HG03108 (cell line): ENCODE measurements around the gene SLAIN1.

Source experiments
- ATAC-seq: cut with Tn5 transposase; IDR thresholded peaks from one replicate; pipeline ENCODE4 v1.9.1; 2021; ENCODE audit warnings: moderate library complexity; ENCODE audit not compliant: unreplicated experiment

SLAIN1 gene

DNA sequence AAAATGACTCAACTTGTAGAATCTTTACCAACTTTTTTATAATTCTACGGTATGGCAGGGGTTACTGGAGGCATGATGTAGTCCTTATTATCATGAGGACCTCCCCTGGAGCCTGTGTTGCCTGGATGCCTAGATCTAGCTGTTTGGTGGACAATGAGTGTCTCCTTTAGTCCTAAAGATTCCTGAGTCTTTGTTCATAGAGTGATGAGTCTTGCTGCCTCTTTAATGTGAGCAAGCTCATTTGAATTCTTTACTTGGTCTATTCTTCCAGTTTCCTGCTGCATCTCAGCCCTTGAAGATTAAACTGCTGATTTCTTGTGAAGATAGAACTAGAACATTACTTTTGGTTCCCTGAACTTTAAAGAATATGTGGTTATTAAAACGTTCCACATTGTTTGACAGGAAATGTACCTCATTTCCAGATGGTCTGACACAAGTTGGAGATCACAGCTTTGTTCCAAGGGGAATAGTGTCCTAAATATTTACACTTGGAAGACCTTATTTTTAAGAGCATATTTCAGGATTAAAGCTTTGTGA is 51.9 kb downstream of the SLAIN1 start:
- no peak for ATAC-seq

GRCh38 chr13:77751513-77752456 is 54.3 kb downstream of the SLAIN1 start:
- peak; percentile 65 for ATAC-seq

GRCh38 chr13:77752512-77753069 is 55.1 kb downstream of the SLAIN1 start:
- no peak for ATAC-seq

DNA sequence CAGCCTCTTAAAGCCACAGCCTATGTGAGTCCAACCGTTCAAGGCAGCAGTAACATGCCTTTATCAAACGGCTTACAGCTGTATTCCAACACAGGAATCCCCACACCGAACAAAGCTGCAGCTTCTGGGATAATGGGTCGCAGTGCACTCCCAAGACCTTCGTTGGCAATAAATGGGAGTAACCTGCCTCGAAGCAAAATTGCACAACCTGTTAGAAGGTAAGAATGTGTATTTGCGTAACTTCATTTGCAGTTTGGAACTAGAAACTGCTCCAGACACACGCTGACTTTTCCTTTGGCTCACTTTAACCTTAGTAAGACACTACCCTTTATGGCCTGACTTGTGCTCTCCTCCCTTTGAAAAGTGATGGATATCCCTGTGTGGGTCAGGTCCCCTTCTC is 63.4 kb downstream of the SLAIN1 start:
- no peak for ATAC-seq

DNA sequence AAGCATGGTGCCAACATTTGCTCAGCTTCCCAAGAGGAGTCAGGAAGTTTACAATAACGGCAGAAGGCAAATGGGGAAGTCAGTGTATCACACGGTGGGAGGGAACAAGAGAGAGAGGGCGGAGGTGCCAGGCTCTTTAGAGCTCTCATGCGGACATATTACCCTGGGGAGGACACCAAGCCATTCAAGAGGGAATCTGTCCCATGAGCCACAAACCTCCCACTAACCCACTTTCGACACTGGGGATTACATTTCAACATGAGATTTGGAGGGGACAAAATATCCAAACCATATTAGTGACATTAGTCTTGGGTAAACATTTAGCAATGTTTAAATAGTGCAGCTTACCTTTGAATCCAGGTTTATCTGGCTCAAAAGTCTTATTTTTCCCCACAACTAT is 69.9 kb downstream of the SLAIN1 start:
- no peak for ATAC-seq

DNA sequence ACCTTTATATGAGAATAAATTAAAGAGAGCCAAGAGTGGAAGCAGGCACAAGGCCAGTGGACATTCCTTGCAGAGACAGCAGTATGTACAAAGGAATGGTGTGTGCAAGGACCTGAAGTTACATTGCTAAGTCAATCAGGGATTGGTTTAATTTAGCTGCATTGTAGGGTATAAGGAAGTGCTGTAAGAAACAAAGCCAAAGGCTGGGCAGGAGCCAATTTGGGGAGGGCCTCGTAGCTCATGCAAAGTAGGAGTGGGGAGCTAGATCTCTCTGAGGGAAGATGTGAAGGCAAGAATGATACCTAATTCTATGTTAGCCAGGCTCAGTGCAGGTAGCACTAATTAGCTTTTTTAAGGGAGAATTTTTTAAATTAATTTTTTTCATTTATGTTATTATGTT is 76.7 kb downstream of the SLAIN1 start:
- no peak for ATAC-seq

DNA sequence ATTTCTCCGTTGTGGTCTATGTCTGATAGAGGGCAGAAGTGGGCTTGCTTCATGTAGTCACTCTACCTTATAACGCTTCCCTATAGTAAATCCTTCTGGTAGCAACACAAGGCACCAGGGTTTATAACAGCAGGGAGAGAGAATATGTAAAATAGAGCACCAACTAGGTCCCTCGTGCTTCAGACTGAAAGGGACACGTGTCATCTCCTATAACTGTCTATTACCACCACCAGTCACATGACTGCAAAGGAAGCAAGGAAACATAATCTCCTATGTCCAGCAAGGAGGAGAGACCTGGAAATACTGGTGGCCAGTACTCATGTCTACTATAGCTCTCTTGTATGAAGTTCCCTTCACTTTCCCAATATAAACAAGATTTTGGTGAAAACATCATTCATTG is 79.2 kb downstream of the SLAIN1 start:
- ATAC-seq, result no peak

DNA sequence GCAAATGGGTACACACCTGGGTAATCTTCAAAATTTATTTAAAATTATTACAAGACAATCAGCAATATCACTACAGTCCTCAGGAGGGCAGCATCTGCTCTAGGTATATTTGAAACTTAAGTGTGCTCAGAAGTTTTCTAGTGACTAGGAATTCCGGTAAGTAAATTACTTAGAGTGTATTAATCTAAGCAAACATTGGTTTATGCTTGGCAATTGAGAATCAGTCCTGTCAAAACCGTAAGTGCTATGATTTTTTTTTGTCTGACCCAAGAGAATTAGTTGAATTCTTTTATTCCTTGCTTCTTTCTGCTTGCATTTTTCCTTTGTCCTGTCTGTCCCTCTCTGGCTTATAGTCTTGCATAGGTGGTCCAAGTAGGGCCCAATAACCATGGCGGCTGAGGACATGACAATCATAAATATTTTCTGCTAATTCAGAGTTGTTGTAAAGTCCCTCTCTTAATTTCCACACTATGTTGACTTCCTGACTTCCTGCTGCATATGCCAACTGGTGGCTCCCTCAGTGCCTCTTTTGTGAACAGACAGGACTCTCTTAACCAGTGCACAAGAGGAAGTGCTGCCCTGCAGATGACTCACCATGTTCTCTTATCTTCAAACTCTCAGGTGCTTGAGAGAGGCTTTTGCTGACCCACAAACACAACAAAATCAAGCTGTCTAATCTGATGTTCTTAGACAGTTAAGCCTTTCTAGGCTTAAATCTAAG is 82.2 kb downstream of the SLAIN1 start:
- ATAC-seq, result peak; percentile 79

GRCh38 chr13:77781808-77782207 is 84.3 kb downstream of the SLAIN1 start:
- no peak for ATAC-seq

- ATAC-seq, result no peak
Observed at GRCh38 chr13:77784515-77784914, 87.0 kb downstream of the SLAIN1 start.

DNA sequence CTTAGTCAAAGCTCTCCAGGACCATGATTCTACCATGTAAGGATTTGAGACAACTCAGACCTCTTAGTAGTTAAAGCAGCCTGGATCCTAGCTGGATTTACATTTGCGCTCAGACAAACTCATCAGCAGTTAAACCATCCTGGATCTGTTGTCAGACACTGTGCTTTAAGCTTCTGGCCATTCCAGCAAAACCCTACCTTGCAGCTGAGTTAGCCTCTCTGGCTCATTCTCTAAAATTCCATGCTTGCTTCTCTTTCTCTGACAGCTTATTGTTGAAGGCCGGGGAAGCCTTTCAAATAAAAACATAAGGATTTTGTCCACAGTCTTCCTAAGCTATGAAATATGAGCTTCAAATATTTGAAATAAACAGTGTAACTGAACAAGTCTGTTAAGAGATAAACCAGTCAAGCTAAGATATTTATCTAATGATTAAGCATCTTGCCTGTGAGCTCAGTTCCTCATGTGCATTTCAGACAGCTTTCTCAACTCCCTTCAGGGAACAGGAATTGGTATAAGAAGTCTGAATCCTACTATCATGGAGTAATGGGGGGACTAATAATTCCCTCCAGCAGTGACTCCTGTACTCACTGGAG is 89.3 kb downstream of the SLAIN1 start:
- no peak for ATAC-seq

DNA sequence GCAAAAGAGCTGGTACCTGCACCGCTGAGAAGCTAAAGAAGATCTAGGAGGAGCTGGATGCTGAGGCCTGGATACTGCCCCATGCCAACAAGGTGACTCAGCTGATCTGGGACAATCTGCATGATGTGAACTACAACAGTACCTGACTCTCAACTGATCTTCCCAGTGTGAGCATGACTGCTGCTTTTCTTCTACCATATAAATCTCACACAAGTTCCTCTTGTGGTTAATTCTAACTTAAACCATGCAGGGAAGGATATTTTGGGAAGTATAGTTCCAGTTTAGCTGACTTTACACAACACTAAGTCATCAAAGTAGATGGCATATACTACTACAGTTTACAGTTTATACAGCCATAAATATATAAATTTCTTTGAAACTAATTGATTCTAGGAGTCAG is 91.9 kb downstream of the SLAIN1 start:
- no peak for ATAC-seq

- no peak for ATAC-seq
Observed at GRCh38 chr13:77800219-77800618, 102.7 kb downstream of the SLAIN1 start.

DNA sequence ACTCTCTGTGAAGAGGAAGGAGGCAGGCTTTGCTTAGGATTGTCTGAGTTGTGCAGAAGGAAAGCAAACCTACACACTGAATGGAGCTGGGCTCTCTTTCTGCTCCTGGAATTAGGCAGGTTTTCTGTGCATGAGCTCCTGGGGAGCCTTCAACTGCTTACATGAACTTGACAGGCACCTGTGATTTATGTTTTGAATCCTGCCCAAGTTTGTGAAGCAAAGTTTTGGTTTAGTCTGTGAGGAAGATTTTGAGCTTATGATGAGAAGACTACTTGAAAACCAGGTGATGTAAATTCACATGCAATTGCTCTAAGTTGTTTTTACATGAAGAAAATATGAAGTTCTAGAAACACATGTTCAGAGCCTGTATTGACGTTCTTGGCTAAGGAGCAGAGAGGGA is 109.0 kb downstream of the SLAIN1 start:
- ATAC-seq, result no peak

DNA sequence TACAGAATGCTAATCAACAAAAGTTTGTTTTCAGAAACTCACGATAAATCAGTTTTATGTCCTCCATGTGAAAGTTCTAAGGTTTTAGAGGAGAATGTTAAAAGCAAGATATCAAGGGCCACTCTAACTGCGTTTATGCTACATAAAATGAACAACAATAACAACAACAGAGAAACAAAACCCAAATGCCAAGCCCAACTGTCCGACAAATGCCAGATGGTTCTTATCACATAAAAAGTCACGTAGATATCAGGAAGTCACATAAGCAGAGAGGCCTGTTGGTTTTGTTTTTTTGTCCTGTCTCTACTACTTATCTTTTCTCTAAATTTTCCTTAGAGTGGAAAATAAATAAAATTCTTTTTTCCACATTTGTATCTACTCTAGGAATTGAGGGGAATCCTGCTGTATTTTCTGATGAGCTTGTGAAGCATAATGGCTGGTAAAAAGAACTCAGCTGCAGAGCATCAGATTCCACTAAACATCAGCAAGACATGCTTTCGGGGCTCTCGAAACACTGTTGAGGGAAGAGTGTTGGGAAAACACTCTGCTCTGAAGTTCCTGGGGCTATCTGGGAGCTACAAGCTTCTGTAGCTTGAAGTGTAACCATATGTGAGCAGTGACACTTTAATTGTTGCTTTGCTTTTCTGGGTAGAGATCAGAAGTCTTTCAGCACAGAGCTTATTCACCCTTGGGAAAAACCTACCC is 110.1 kb downstream of the SLAIN1 start:
- ATAC-seq, result no peak

- ATAC-seq, result no peak
Observed at GRCh38 chr13:77810430-77810829, 112.9 kb downstream of the SLAIN1 start.

DNA sequence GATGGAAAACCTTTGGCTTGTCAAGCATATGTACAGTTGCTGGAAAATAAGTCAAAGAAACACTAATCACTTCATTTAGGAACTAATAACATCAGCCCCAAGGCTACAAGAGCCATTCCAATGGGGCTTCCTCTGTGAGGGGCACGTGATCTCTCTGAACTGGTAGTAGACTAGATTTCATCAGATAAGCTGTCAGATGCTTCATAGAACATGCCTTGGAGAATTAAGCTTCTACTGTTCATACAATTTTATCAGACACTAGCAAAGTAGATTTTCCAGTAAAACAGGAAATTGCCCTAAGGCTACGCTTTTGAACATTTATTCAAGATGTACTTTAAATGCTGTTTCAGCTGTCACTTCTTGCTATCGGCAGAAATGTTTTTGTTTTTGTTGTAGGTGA is 113.4 kb downstream of the SLAIN1 start:
- ATAC-seq, result no peak

GRCh38 chr13:77811381-77811780 is 113.9 kb downstream of the SLAIN1 start:
- ATAC-seq, result no peak

- no peak for ATAC-seq
Observed at GRCh38 chr13:77811981-77812380, 114.5 kb downstream of the SLAIN1 start.
